Body of pancreas (tissue), 4 donors: Measurements from ENCODE around the gene TMBIM1.

ENCODE experiments used
- POLR2A ChIP-seq, 3 donors: fragments of 450-650 bp; IDR thresholded peaks; one replicate each; pipeline ENCODE4 v1.6.1; 2016; ENCODE audit warnings: antibody characterized with exemption in 3 of 3, mild to moderate bottlenecking in 2 of 3
- TF ChIP-seq, protein P1 (sequence below), 7 experiments: fragments of 450-650 bp in 4 of 7; fragments of 200-600 bp in 3 of 7; sonication (generic) in 3 of 7; IDR thresholded peaks; one replicate each; pipeline ENCODE4 v1.5.1; 2016 to 2019; ENCODE audit warnings: antibody characterized with exemption in 7 of 7

DNA sequence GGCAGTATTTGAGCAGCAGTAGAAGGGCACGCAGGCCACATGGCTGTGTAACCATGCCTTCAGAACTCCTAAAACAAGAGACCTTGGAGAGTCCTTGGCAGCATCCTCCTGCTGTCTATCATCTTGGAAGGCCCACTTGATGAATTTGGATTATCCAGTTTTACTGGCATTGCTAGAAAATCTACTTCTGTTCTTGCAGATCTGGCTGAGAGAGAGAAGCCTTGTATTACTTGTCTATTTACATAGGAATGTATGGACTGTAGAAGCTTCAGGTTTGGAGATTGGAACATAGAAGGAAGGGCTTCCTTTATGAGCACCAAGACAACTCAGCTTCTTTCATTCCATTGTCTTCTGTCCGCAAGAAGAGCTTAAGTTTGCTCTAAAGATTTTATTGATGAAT is 47.6 kb downstream of the TMBIM1 start:
- TF ChIP-seq, protein P1, sequence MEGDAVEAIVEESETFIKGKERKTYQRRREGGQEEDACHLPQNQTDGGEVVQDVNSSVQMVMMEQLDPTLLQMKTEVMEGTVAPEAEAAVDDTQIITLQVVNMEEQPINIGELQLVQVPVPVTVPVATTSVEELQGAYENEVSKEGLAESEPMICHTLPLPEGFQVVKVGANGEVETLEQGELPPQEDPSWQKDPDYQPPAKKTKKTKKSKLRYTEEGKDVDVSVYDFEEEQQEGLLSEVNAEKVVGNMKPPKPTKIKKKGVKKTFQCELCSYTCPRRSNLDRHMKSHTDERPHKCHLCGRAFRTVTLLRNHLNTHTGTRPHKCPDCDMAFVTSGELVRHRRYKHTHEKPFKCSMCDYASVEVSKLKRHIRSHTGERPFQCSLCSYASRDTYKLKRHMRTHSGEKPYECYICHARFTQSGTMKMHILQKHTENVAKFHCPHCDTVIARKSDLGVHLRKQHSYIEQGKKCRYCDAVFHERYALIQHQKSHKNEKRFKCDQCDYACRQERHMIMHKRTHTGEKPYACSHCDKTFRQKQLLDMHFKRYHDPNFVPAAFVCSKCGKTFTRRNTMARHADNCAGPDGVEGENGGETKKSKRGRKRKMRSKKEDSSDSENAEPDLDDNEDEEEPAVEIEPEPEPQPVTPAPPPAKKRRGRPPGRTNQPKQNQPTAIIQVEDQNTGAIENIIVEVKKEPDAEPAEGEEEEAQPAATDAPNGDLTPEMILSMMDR (IDR thresholded peaks at IDR 0.05): no peak
- TF ChIP-seq POLR2A (IDR thresholded peaks at IDR 0.05): no peak
